Neuronal stem cell (in vitro differentiated cells): ENCODE data around the gene FCHSD2.
"Not testable (repeated sequence)": the region's sequence is repeated elsewhere in the genome, so short reads cannot be mapped to it uniquely, and the experiment has no call there.

Source experiments
- DNase-seq: peaks from one replicate; pipeline ENCODE4 v3.0.0-alpha.2; 2013; ENCODE audit warnings: low spot score
- H2AFZ ChIP-seq: one replicate; pipeline ENCODE4 v1.6.1; 2013; ENCODE audit warnings: mild to moderate bottlenecking, low read length, inconsistent platforms
- H2AK5ac ChIP-seq: 2 replicates; pipeline ENCODE4 v1.6.1; 2013; ENCODE audit warnings: low read depth, mild to moderate bottlenecking, inconsistent platforms, low read length, moderate library complexity, mixed read lengths
- H2BK120ac ChIP-seq: 2 replicates; pipeline ENCODE4 v1.6.1; 2013; ENCODE audit warnings: low read depth, mild to moderate bottlenecking, inconsistent platforms, low read length, moderate library complexity, mixed read lengths
- H2BK12ac ChIP-seq: one replicate; pipeline ENCODE4 v1.6.1; 2013; ENCODE audit warnings: low read length, inconsistent platforms
- H2BK15ac ChIP-seq: 2 replicates; pipeline ENCODE4 v1.6.1; 2013; ENCODE audit warnings: mild to moderate bottlenecking, low read length, inconsistent platforms, mixed read lengths
- H2BK5ac ChIP-seq: one replicate; pipeline ENCODE4 v1.6.1; 2013; ENCODE audit warnings: inconsistent platforms, mild to moderate bottlenecking, low read length, moderate library complexity
- H3K14ac ChIP-seq: one replicate; pipeline ENCODE4 v1.6.1; 2013; ENCODE audit warnings: low read length, inconsistent platforms
- H3K18ac ChIP-seq: 2 replicates; pipeline ENCODE4 v1.6.1; 2013; ENCODE audit warnings: low read length, inconsistent platforms
- H3K23ac ChIP-seq: 2 replicates; pipeline ENCODE4 v1.6.1; 2013; ENCODE audit warnings: low read depth, mild to moderate bottlenecking, mixed read lengths, low read length, inconsistent platforms; ENCODE audit not compliant: poor library complexity
- H3K27ac ChIP-seq: replicated peaks from 3 replicates; pipeline ENCODE4 v1.5.1; 2013; ENCODE audit warnings: low read length, inconsistent platforms
- H3K27me3 ChIP-seq, 3 experiments: 2 replicates each; pipeline ENCODE4 v1.6.1; 2013; ENCODE audit warnings: low read length in 3 of 3, mild to moderate bottlenecking in 2 of 3, inconsistent platforms in 1 of 3, low read depth in 1 of 3, mixed read lengths in 1 of 3, moderate library complexity in 1 of 3; ENCODE audit not compliant: control insufficient read depth in 3 of 3, insufficient read depth in 3 of 3
- H3K36me3 ChIP-seq, 2 donors: replicated peaks in 1 of 2; 2 replicates each; pipeline ENCODE4 v1.6.1; 2013; ENCODE audit warnings: low read length in 2 of 2; ENCODE audit not compliant: control insufficient read depth in 2 of 2, insufficient read depth in 2 of 2
- H3K4ac ChIP-seq: 2 replicates; pipeline ENCODE4 v1.6.1; 2013; ENCODE audit warnings: inconsistent platforms, mild to moderate bottlenecking, low read length, moderate library complexity
- H3K4me1 ChIP-seq, 2 donors: 1 replicate in 1 of 2; 2 replicates in 1 of 2; pipeline ENCODE4 v1.6.1; 2013; ENCODE audit warnings: low read length in 2 of 2, low read depth in 1 of 2; ENCODE audit not compliant: control insufficient read depth in 2 of 2, insufficient read depth in 1 of 2
- H3K4me2 ChIP-seq: one replicate; pipeline ENCODE4 v1.6.1; 2013; ENCODE audit warnings: mild to moderate bottlenecking, low read length, inconsistent platforms; ENCODE audit not compliant: insufficient read depth, poor library complexity, severe bottlenecking
- H3K4me3 ChIP-seq, 2 donors: 2 replicates each; pipeline ENCODE4 v1.5.1; 2013; ENCODE audit warnings: low read length in 2 of 2, mild to moderate bottlenecking in 2 of 2, inconsistent platforms in 1 of 2, moderate library complexity in 1 of 2
- H3K79me1 ChIP-seq: one replicate; pipeline ENCODE4 v1.6.1; 2013; ENCODE audit warnings: low read depth, mild to moderate bottlenecking, inconsistent platforms, low read length, moderate library complexity
- H3K9ac ChIP-seq: one replicate; pipeline ENCODE4 v1.6.1; 2013; ENCODE audit warnings: mild to moderate bottlenecking, low read depth, low read length, inconsistent platforms; ENCODE audit not compliant: poor library complexity
- H3K9me3 ChIP-seq, 2 donors: replicated peaks in 1 of 2; 2 replicates each; pipeline versions ENCODE3 to v1.6.1; 2013; ENCODE audit warnings: low read length in 2 of 2, mild to moderate bottlenecking in 2 of 2, inconsistent platforms in 1 of 2, low read depth in 1 of 2, mixed read lengths in 1 of 2, moderate library complexity in 1 of 2; ENCODE audit not compliant: control insufficient read depth in 2 of 2, insufficient read depth in 1 of 2
- H4K8ac ChIP-seq: one replicate; pipeline ENCODE4 v1.6.1; 2013; ENCODE audit warnings: low read depth, mild to moderate bottlenecking, inconsistent platforms, low read length, moderate library complexity
- H4K91ac ChIP-seq: one replicate; pipeline ENCODE4 v1.6.1; 2013; ENCODE audit warnings: low read length, low read depth, mild to moderate bottlenecking, inconsistent platforms; ENCODE audit not compliant: poor library complexity
- WGBS, 2 donors: extraction: QIAGEN DNeasy Blood & Tissue Kit; methylation state at CpG; one replicate each; pipeline ENCODE4 v1.1.7; 2013; ENCODE audit warnings: missing lambda C conversion rate in 2 of 2, mixed read lengths in 1 of 2; ENCODE audit not compliant: insufficient read length in 2 of 2, insufficient replicate concordance in 1 of 2; ENCODE audit errors: extremely low coverage in 2 of 2; 5-methylcytosine and 5-hydroxymethylcytosine counted together

FCHSD2 gene

GRCh38 chr11:73074319-73074718, 67.8 kb downstream of the FCHSD2 start:
- no peak overlapping the region for H2AFZ ChIP-seq
- no peak overlapping the region for H4K91ac ChIP-seq
- H2BK12ac ChIP-seq = no peak overlapping the region
- no peak overlapping the region for H3K14ac ChIP-seq
- peaks cover 0 to 17% of the 10 kb centered on the region in 2 donors for H3K36me3 ChIP-seq
- DNase-seq = no peak
- no peaks in the 10 kb centered on the region for H3K27me3 ChIP-seq
- no peak overlapping the region for H3K27ac ChIP-seq
- no peaks in the 10 kb centered on the region for H3K79me1 ChIP-seq
- no peak overlapping the region for H3K18ac ChIP-seq
- peaks cover 0 to 17% of the 10 kb centered on the region in 2 donors for H3K9me3 ChIP-seq
- H3K23ac ChIP-seq = no peak overlapping the region
- H4K8ac ChIP-seq = no peak overlapping the region
- no peak overlapping the region for H3K4ac ChIP-seq
- H3K4me3 ChIP-seq = no peak overlapping the region
- H2BK15ac ChIP-seq = no peak overlapping the region
- no peaks in the 10 kb centered on the region for H3K4me1 ChIP-seq
- no peak overlapping the region for H2BK5ac ChIP-seq
- H3K4me2 ChIP-seq = no peak overlapping the region
- WGBS, 2 donors = no CpG with 5 or more reads among the region's 1 CpG
- H2BK120ac ChIP-seq = no peak overlapping the region
- no peak overlapping the region for H3K9ac ChIP-seq
- no peak overlapping the region for H2AK5ac ChIP-seq

GRCh38 chr11:73072935-73073481, 69.1 kb downstream of the FCHSD2 start:
- no peak for DNase-seq
- Histone ChIP-seq H3K4me1 (no peaks in the 10 kb centered on the region), H3K23ac (no peak overlapping the region), H3K4ac (no peak overlapping the region), H3K9me3 (peaks cover 0 to 14% of the 10 kb centered on the region in 2 donors), H3K27ac (no peak overlapping the region), H2BK120ac (no peak overlapping the region), H3K18ac (no peak overlapping the region), H3K27me3 (no peaks in the 10 kb centered on the region), H4K91ac (no peak overlapping the region), H3K4me2 (no peak overlapping the region), H2BK15ac (no peak overlapping the region), H2BK12ac (no peak overlapping the region), H2AK5ac (no peak overlapping the region), H3K79me1 (no peaks in the 10 kb centered on the region), H4K8ac (no peak overlapping the region), H3K36me3 (peaks cover 0 to 9% of the 10 kb centered on the region in 2 donors), H3K4me3 (no peak overlapping the region), H3K14ac (no peak overlapping the region), H2BK5ac (no peak overlapping the region), H2AFZ (no peak overlapping the region), H3K9ac (no peak overlapping the region)
- no CpG with 5 or more reads among the region's 2 CpGs for WGBS, 2 donors

- no peak overlapping the region for H2AK5ac ChIP-seq
- H2BK5ac ChIP-seq = no peak overlapping the region
- no peak overlapping the region for H3K9ac ChIP-seq
- no peaks in the 10 kb centered on the region for H3K79me1 ChIP-seq
- no peak overlapping the region for H3K4me3 ChIP-seq
- H3K14ac ChIP-seq = no peak overlapping the region
- no peak overlapping the region for H3K4ac ChIP-seq
- H3K23ac ChIP-seq = no peak overlapping the region
- H2AFZ ChIP-seq = no peak overlapping the region
- H2BK15ac ChIP-seq = no peak overlapping the region
- no peak overlapping the region for H3K18ac ChIP-seq
- WGBS, 2 donors = no CpG with 5 or more reads among the region's 3 CpGs
- no peaks in the 10 kb centered on the region for H3K9me3 ChIP-seq
- no peak overlapping the region for H2BK120ac ChIP-seq
- no peak for DNase-seq
- no peaks in the 10 kb centered on the region for H3K27me3 ChIP-seq
- no peaks in the 10 kb centered on the region for H3K4me1 ChIP-seq
- H3K36me3 ChIP-seq = no peaks in the 10 kb centered on the region
- no peak overlapping the region for H2BK12ac ChIP-seq
- no peak overlapping the region for H4K91ac ChIP-seq
- no peak overlapping the region for H3K27ac ChIP-seq
- H4K8ac ChIP-seq = no peak overlapping the region
- H3K4me2 ChIP-seq = no peak overlapping the region
Observed at GRCh38 chr11:73070653-73071052, 71.5 kb downstream of the FCHSD2 start.

GRCh38 chr11:73061857-73062424, 80.2 kb downstream of the FCHSD2 start:
- not testable (repeated sequence) for H4K91ac ChIP-seq, H3K36me3 ChIP-seq, H3K79me1 ChIP-seq, H4K8ac ChIP-seq, H3K27me3 ChIP-seq, H3K4me1 ChIP-seq, H2AFZ ChIP-seq, H2BK15ac ChIP-seq, H3K27ac ChIP-seq, H3K4me2 ChIP-seq, H3K14ac ChIP-seq, H3K4me3 ChIP-seq, H3K9ac ChIP-seq, H2AK5ac ChIP-seq, H3K18ac ChIP-seq, H2BK120ac ChIP-seq, H3K4ac ChIP-seq, H2BK12ac ChIP-seq, H2BK5ac ChIP-seq, H3K23ac ChIP-seq, H3K9me3 ChIP-seq, DNase-seq
- WGBS, 2 donors = no CpG with 5 or more reads among the region's 3 CpGs
